Mesenchymal stem cell (in vitro differentiated cells and primary cell): ENCODE data around the gene PSMD8.
A peak's percentile ranks its signal among the peaks of the same experiment; 100 is the strongest.

Experiments
- DNase-seq: peaks from one replicate; pipeline ENCODE4 v3.0.0-alpha.2; 2013
- H2AFZ ChIP-seq: one replicate; pipeline ENCODE4 v1.6.1; 2013; ENCODE audit warnings: low read depth, mild to moderate bottlenecking, control low read depth, inconsistent platforms, low read length, moderate library complexity
- H2AK5ac ChIP-seq: 2 replicates; pipeline ENCODE4 v1.6.1; 2013; ENCODE audit warnings: low read length, moderate library complexity, mild to moderate bottlenecking, inconsistent platforms; ENCODE audit not compliant: severe bottlenecking
- H2BK120ac ChIP-seq: one replicate; pipeline ENCODE4 v1.6.1; 2013; ENCODE audit warnings: low read depth, mild to moderate bottlenecking, inconsistent platforms, low read length, moderate library complexity
- H2BK12ac ChIP-seq, 2 experiments: one replicate each; pipeline ENCODE4 v1.6.1; 2013; ENCODE audit warnings: inconsistent platforms in 2 of 2, low read length in 2 of 2, mild to moderate bottlenecking in 2 of 2, moderate library complexity in 2 of 2, control low read depth in 1 of 2
- H2BK15ac ChIP-seq: one replicate; pipeline ENCODE4 v1.6.1; 2013; ENCODE audit warnings: mild to moderate bottlenecking, low read depth, inconsistent platforms; ENCODE audit not compliant: poor library complexity, severe bottlenecking
- H2BK5ac ChIP-seq: 2 replicates; pipeline ENCODE4 v1.6.1; 2013; ENCODE audit warnings: low read depth, mild to moderate bottlenecking, low read length, control low read depth, inconsistent platforms; ENCODE audit not compliant: poor library complexity, severe bottlenecking
- H3K14ac ChIP-seq, 2 experiments: one replicate each; pipeline ENCODE4 v1.6.1; 2013; ENCODE audit warnings: inconsistent platforms in 2 of 2, low read length in 2 of 2, control low read depth in 1 of 2, mild to moderate bottlenecking in 1 of 2, moderate library complexity in 1 of 2
- H3K18ac ChIP-seq, 2 experiments: one replicate each; pipeline ENCODE4 v1.6.1; 2013; ENCODE audit warnings: inconsistent platforms in 2 of 2, low read length in 2 of 2, control low read depth in 1 of 2, low read depth in 1 of 2, mild to moderate bottlenecking in 1 of 2
- H3K23ac ChIP-seq, 2 experiments: one replicate each; pipeline ENCODE4 v1.6.1; 2013; ENCODE audit warnings: inconsistent platforms in 2 of 2, low read length in 2 of 2, mild to moderate bottlenecking in 2 of 2, moderate library complexity in 2 of 2, control low read depth in 1 of 2
- H3K27ac ChIP-seq: 2 replicates; pipeline ENCODE4 v1.5.1; 2013; ENCODE audit warnings: mild to moderate bottlenecking, moderate library complexity, low read length, control low read depth, inconsistent platforms; ENCODE audit not compliant: poor library complexity, severe bottlenecking
- H3K27me3 ChIP-seq, 2 experiments: 2 replicates each; pipeline versions ENCODE4 v1.6.1 to v1.7.0; 2013; ENCODE audit warnings: low read length in 2 of 2, mild to moderate bottlenecking in 2 of 2, moderate library complexity in 2 of 2, control low read depth in 1 of 2, inconsistent platforms in 1 of 2; ENCODE audit not compliant: control insufficient read depth in 1 of 2, insufficient read depth in 1 of 2
- H3K36me3 ChIP-seq, 2 experiments: 2 replicates each; pipeline versions ENCODE4 v1.6.1 to v1.7.0; 2013; ENCODE audit warnings: low read length in 2 of 2, control low read depth in 1 of 2, inconsistent platforms in 1 of 2, low read depth in 1 of 2, mild to moderate bottlenecking in 1 of 2; ENCODE audit not compliant: insufficient read depth in 2 of 2, control insufficient read depth in 1 of 2
- H3K4ac ChIP-seq, 2 experiments: one replicate each; pipeline ENCODE4 v1.6.1; 2013; ENCODE audit warnings: inconsistent platforms in 2 of 2, low read length in 2 of 2, mild to moderate bottlenecking in 2 of 2, moderate library complexity in 2 of 2, control low read depth in 1 of 2, low read depth in 1 of 2
- H3K4me1 ChIP-seq: 2 replicates; pipeline ENCODE4 v1.6.1; 2013; ENCODE audit warnings: low read depth, low read length, control low read depth; ENCODE audit not compliant: control insufficient read depth, insufficient read depth
- H3K4me2 ChIP-seq: 2 replicates; pipeline ENCODE4 v1.6.1; 2013; ENCODE audit warnings: low read length, mild to moderate bottlenecking, inconsistent platforms; ENCODE audit not compliant: poor library complexity, severe bottlenecking
- H3K4me3 ChIP-seq, 2 experiments: 2 replicates each; pipeline versions ENCODE4 v1.5.1 to v1.7.0; 2013; ENCODE audit warnings: low read length in 2 of 2, mild to moderate bottlenecking in 2 of 2, control low read depth in 1 of 2, low read depth in 1 of 2; ENCODE audit not compliant: insufficient read depth in 1 of 2
- H3K79me1 ChIP-seq: replicated peaks from 2 replicates; pipeline ENCODE4 v1.6.1; 2013; ENCODE audit warnings: mild to moderate bottlenecking, control low read depth, low read length, inconsistent platforms; ENCODE audit not compliant: poor library complexity, severe bottlenecking
- H3K9ac ChIP-seq: 2 replicates; pipeline ENCODE4 v1.7.0; 2013; ENCODE audit warnings: mild to moderate bottlenecking, low read length, moderate library complexity
- H3K9me3 ChIP-seq: 2 replicates; pipeline ENCODE4 v1.7.0; 2013; ENCODE audit warnings: mild to moderate bottlenecking, low read length; ENCODE audit not compliant: control insufficient read depth
- H4K8ac ChIP-seq: one replicate; pipeline ENCODE4 v1.6.1; 2013; ENCODE audit warnings: inconsistent platforms, mild to moderate bottlenecking, low read length, moderate library complexity
- H4K91ac ChIP-seq: one replicate; pipeline ENCODE4 v1.6.1; 2013; ENCODE audit warnings: mild to moderate bottlenecking, low read length, inconsistent platforms
- WGBS: methylation state at CpG from one replicate; pipeline ENCODE4 v1.1.7; 2013; ENCODE audit warnings: mixed read lengths; 5-methylcytosine and 5-hydroxymethylcytosine counted together

Gene PSMD8

DNA sequence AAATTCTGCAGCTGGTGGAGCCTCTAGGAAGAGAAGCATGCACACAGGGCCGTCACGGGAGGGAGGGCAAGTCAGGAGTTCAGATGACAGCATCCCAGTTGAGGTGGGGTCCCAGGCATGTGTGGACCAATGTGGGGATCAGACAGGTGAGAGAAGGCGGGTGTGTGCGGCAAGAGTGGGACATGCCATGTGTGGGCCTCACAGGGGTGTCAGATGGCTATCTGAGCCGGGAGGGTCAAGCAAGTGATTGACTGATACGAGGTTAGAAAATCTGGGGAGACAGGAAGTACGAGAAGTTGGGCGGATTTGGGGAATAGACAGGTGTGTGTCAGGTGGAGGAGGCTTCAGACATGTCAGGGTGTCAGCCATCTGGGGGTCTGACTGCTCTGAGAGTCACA lies 42.8 kb downstream of the PSMD8 start:
- no peak overlapping the region for H2BK12ac ChIP-seq
- H3K27ac ChIP-seq = no peak overlapping the region
- 79% methylated on average over 8 of the region's 8 CpGs for WGBS
- DNase-seq = no peak
- H3K9me3 ChIP-seq = no peaks in the 10 kb centered on the region
- no peaks in the 10 kb centered on the region for H3K36me3 ChIP-seq
- no peak overlapping the region for H3K18ac ChIP-seq
- H3K23ac ChIP-seq = no peak overlapping the region
- no peak overlapping the region for H2BK5ac ChIP-seq
- H2BK15ac ChIP-seq = no peak overlapping the region
- H3K4me3 ChIP-seq = no peak overlapping the region
- no peak overlapping the region for H2AFZ ChIP-seq
- H2BK120ac ChIP-seq = no peak overlapping the region
- H3K4ac ChIP-seq = no peak overlapping the region
- H2AK5ac ChIP-seq = no peak overlapping the region
- H4K8ac ChIP-seq = no peak overlapping the region
- H4K91ac ChIP-seq = no peak overlapping the region
- H3K4me1 ChIP-seq = peaks cover 8% of the 10 kb centered on the region
- peaks cover 42 to 61% of the 10 kb centered on the region in 2 experiments for H3K27me3 ChIP-seq
- no peak overlapping the region for H3K4me2 ChIP-seq
- H3K9ac ChIP-seq = no peak overlapping the region
- no peak overlapping the region for H3K14ac ChIP-seq
- H3K79me1 ChIP-seq = no peaks in the 10 kb centered on the region

DNA sequence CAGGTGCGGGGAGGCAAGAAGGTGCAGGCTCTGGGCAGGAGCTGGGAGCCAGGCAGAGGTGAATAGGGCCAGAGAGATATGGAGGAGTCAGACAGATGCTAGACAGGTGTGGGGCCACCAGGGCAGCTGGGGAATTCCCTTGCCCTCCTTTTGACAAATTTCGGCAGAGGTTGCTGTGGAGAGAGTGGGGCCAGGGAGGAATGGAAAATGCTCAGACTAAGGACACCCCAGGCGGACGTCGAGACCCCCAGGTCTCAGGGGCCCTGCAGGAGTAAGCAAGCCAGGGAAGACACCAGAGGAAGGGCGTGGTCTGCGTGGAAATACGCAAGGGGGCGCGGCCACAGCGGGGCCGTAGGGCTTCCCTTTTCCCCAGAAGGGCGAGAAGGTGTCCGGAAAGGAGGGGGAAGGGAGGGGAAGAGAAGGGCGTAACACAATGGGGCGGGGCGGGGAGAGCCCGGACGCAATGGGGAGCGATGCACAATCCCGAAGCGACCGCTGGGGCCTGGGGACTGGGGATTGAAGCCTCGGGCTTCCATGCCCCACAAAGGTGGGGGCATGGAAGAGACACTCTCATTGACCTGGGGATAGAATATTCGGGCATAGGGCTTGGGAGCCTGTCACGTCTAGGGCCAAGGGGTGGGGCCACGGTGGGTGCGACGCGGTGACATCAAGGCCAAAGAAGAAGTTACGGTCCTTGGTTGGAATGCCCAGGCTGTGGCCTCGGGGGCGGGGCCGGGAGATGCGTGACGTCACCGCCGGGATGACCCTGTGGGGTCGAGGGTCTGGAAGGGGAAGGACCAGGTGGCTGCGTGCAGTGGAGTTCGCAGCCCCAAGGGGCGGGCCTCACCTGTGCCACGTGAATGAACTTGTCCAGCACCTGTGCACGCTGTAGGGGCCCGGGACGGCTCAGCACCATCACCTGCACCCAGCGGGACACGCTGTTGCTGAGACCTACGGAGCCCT lies 43.5 kb downstream of the PSMD8 start:
- no peak overlapping the region for H3K23ac ChIP-seq
- no peaks in the 10 kb centered on the region for H3K9me3 ChIP-seq
- peak; percentile 27 for DNase-seq
- no peak overlapping the region for H3K18ac ChIP-seq
- no peak overlapping the region for H2BK120ac ChIP-seq
- H4K91ac ChIP-seq = peak overlapping the region; percentile 1
- H3K14ac ChIP-seq = no peak overlapping the region
- peaks cover 8% of the 10 kb centered on the region for H3K4me1 ChIP-seq
- 8% methylated on average over 48 of the region's 49 CpGs for WGBS
- no peak overlapping the region for H3K4ac ChIP-seq
- no peak overlapping the region for H2BK12ac ChIP-seq
- peaks cover 42 to 68% of the 10 kb centered on the region in 2 experiments for H3K27me3 ChIP-seq
- H3K27ac ChIP-seq = no peak overlapping the region
- no peak overlapping the region for H2BK5ac ChIP-seq
- H2AFZ ChIP-seq = no peak overlapping the region
- H2BK15ac ChIP-seq = no peak overlapping the region
- no peak overlapping the region for H2AK5ac ChIP-seq
- peak overlapping the region; percentile 44 for H3K4me2 ChIP-seq
- no peaks in the 10 kb centered on the region for H3K36me3 ChIP-seq
- peak overlapping the region; percentile 62 for H4K8ac ChIP-seq
- H3K4me3 ChIP-seq = no peak overlapping the region
- H3K79me1 ChIP-seq = no peaks in the 10 kb centered on the region
- H3K9ac ChIP-seq = no peak overlapping the region

DNA sequence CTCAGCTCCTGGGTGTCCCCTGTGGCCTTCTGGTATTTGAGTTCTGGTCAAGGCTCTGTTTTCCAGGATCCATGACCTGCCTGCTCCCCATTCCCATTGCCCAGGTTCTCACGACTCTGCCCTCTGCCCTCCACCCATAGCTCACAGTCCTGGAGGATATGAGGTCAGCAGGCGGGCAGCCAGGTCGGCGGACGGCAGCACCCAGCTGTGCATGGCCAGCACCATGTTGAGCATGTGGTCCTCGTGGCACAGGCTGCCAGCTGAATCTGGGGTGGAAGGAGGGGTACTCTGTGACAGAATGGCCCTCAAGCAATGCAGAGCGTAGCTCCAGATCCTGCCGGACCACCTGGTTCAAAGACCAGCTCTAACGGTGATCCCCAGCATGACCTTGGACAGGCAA lies 46.6 kb downstream of the PSMD8 start:
- Histone ChIP-seq H3K27me3 (peaks cover 50 to 80% of the 10 kb centered on the region in 2 experiments), H3K4me2 (no peak overlapping the region), H3K14ac (no peak overlapping the region), H4K91ac (no peak overlapping the region), H2AFZ (no peak overlapping the region), H3K79me1 (no peaks in the 10 kb centered on the region), H2BK15ac (no peak overlapping the region), H2BK12ac (no peak overlapping the region), H3K9me3 (no peaks in the 10 kb centered on the region), H2BK5ac (no peak overlapping the region), H2BK120ac (no peak overlapping the region), H3K23ac (no peak overlapping the region), H3K4me3 (no peak overlapping the region), H4K8ac (no peak overlapping the region), H3K4ac (no peak overlapping the region), H3K4me1 (peaks cover 8% of the 10 kb centered on the region), H3K18ac (no peak overlapping the region), H2AK5ac (no peak overlapping the region), H3K9ac (no peak overlapping the region), H3K27ac (no peak overlapping the region), H3K36me3 (no peaks in the 10 kb centered on the region)
- 78% methylated on average over 9 of the region's 9 CpGs for WGBS
- no peak for DNase-seq

DNA sequence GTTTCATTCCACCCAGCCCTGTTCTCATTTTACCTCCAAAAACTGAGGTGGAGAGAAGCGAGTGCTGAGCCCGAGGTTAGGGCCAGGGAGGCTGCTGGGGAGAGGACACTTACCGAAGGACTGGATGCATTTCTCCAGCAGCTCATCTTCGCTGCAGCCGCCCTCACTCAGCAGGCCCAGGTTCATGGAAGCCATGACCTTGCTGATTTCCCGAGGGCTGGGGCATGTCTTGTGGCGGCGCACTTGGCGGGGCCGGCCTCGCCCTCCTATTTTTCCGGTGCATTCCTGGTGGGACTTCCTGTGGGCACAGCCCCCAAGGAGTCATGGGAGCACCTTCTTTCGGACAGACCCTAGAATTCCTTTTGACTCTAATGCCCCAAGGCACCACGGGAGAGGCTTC lies 47.5 kb downstream of the PSMD8 start:
- Histone ChIP-seq H4K8ac (peak overlapping the region; percentile 29), H3K36me3 (no peaks in the 10 kb centered on the region), H3K9me3 (no peaks in the 10 kb centered on the region), H3K79me1 (no peaks in the 10 kb centered on the region), H2AFZ (no peak overlapping the region), H3K23ac (no peak overlapping the region), H3K4me3 (no peak overlapping the region), H4K91ac (no peak overlapping the region), H3K14ac (no peak overlapping the region), H2BK15ac (no peak overlapping the region), H3K18ac (no peak overlapping the region), H3K4ac (no peak overlapping the region), H3K27me3 (peaks cover 49 to 78% of the 10 kb centered on the region in 2 experiments), H2BK12ac (no peak overlapping the region), H3K9ac (no peak overlapping the region), H2BK120ac (no peak overlapping the region), H2AK5ac (no peak overlapping the region), H3K27ac (no peak overlapping the region), H3K4me1 (peaks cover 8% of the 10 kb centered on the region), H3K4me2 (no peak overlapping the region), H2BK5ac (no peak overlapping the region)
- DNase-seq = no peak
- WGBS = 89% methylated on average over 14 of the region's 14 CpGs
